EL (cell line): ENCODE results near the gene ZNF121.

Experiments
- DNase-seq: peaks from one replicate; pipeline ENCODE4 v3.0.0-alpha.2; 2016

Gene ZNF121

GRCh38 chr19:9538183-9539058, 45.9 kb downstream of the ZNF121 start, which contains the start of gene ZNF426:
Gene ZNF426, minus strand, starts transcription at chr19:9538645. Its CDS starts 2,413 bp downstream, at chr19:9536232.
- peak; percentile 87 for DNase-seq

GRCh38 chr19:9535934-9536333, 48.4 kb downstream of the ZNF121 start:
- DNase-seq: no peak

GRCh38 chr19:9531933-9532332, 52.4 kb downstream of the ZNF121 start:
- peak; percentile 41 for DNase-seq

- no peak for DNase-seq
These were observed 55.5 kb downstream of the ZNF121 start for GRCh38 chr19:9528757-9529336.

- no peak for DNase-seq
These were observed 60.3 kb downstream of the ZNF121 start for GRCh38 chr19:9523885-9524474.
